K562 (cell line): Measurements from ENCODE around the gene MED15. TPM values are rescaled to one million over a fixed set of nuclear protein-coding genes. Genes with fewer than 3 reads are reported as not detected.

Source experiments
- AFF1 ChIP-seq, 2 experiments: fragments of 450-650 bp; IDR thresholded peaks; 2 replicates each; pipeline ENCODE4 v1.6.1; 2018; ENCODE audit warnings: mild to moderate bottlenecking in 2 of 2, low read depth in 1 of 2; ENCODE audit not compliant: partially characterized antibody in 2 of 2
- BRD9 ChIP-seq: fragments of 450-650 bp; IDR thresholded peaks from 2 replicates; pipeline ENCODE4 v1.6.1; 2018; ENCODE audit warnings: low read depth; ENCODE audit not compliant: partially characterized antibody
- E2F3 ChIP-seq: fragments of 250-450 bp; sonication (Bioruptor Pico); IDR thresholded peaks from 2 replicates; pipeline ENCODE4 v1.4.0; 2020; ENCODE audit warnings: mild to moderate bottlenecking
- HMGN3 ChIP-seq: IDR thresholded peaks from 2 replicates; pipeline ENCODE4 v1.6.1; 2011; ENCODE audit warnings: borderline replicate concordance, low read depth, mild to moderate bottlenecking, mixed read lengths, low read length; ENCODE audit not compliant: insufficient read length; ENCODE audit errors: extremely low read depth
- JUND ChIP-seq, 2 experiments: IDR thresholded peaks; 2 replicates in 1 of 2; 3 replicates in 1 of 2; pipeline ENCODE4 v1.6.1; 2011; ENCODE audit warnings: borderline replicate concordance in 2 of 2, low read depth in 2 of 2, low read length in 2 of 2, improper control_type of control experiment in 1 of 2, missing biosample characterization in 1 of 2, missing genetic modification characterization in 1 of 2, missing genetic modification reagents in 1 of 2
- MLLT1 ChIP-seq, 2 experiments: fragments of 450-650 bp; IDR thresholded peaks; 2 replicates each; pipeline ENCODE4 v1.6.1; 2016
- MTF1 ChIP-seq: fragments of 250-450 bp; sonication (Bioruptor Pico); IDR thresholded peaks from 2 replicates; pipeline ENCODE4 v1.9.0; 2021; ENCODE audit warnings: moderate library complexity, mild to moderate bottlenecking, inconsistent platforms, borderline replicate concordance
- SMARCB1 ChIP-seq: IDR thresholded peaks from 2 replicates; pipeline ENCODE4 v1.6.1; 2011; ENCODE audit warnings: improper control_type of control experiment, low read depth; ENCODE audit not compliant: insufficient read length
- SRSF9 ChIP-seq: fragments of 200-400 bp; formaldehyde crosslinking; IDR thresholded peaks from 2 replicates; pipeline ENCODE4 v1.6.1; 2017; ENCODE audit warnings: low read depth, low read length, borderline replicate concordance
- TFAP4 ChIP-seq: sonication (generic); formaldehyde crosslinking; IDR thresholded peaks from 2 replicates; pipeline ENCODE4 v1.8.0; 2022; ENCODE audit warnings: missing genetic modification reagents, mild to moderate bottlenecking, moderate library complexity, borderline replicate concordance
- U2AF1 ChIP-seq: fragments of 200-400 bp; formaldehyde crosslinking; optimal IDR thresholded peaks from 2 replicates; pipeline ENCODE3; 2017; ENCODE audit warnings: mild to moderate bottlenecking, low read depth, low read length, moderate library complexity
- ZNF444 ChIP-seq: fragments of 250-450 bp; sonication (Bioruptor Pico); IDR thresholded peaks from 2 replicates; pipeline ENCODE4 v1.4.0; 2020; ENCODE audit warnings: mild to moderate bottlenecking, moderate library complexity
- ZNF507 ChIP-seq: conservative IDR thresholded peaks from 2 replicates; pipeline ENCODE4 v1.6.1; 2017; ENCODE audit warnings: missing genetic modification characterization, missing compliant biosample characterization
- ZNF511 ChIP-seq: sonication (generic); formaldehyde crosslinking; IDR thresholded peaks from 2 replicates; pipeline ENCODE4 v1.8.0; 2022; ENCODE audit warnings: mild to moderate bottlenecking, missing genetic modification reagents
- ZNF639 ChIP-seq, 2 experiments: fragments of 200-800 bp in 1 of 2; sonication (Bioruptor generic) in 1 of 2; sonication (generic) in 1 of 2; formaldehyde crosslinking in 1 of 2; IDR thresholded peaks in 1 of 2; conservative IDR thresholded peaks in 1 of 2; 2 replicates each; pipeline versions ENCODE4 v1.5.0 to v1.6.1; 2016 to 2020; ENCODE audit warnings: missing compliant biosample characterization in 1 of 2, missing genetic modification characterization in 1 of 2, missing genetic modification reagents in 1 of 2
- polyA plus RNA-seq, 8 experiments: library from polyadenylated mRNA; depleted of rRNA in 4 of 8; stranded (reverse) in 5 of 8; unstranded in 3 of 8; fragments of >200 nt; fragmentation: Nextera tagmentation in 2 of 8; fragmentation: Illumina TruSeq in 1 of 8; extraction: Ambion mirVana in 2 of 8; extraction: Trizol in 1 of 8; gene quantifications; 2 replicates each; pipeline versions ENCODE4 v1.2.1 to v1.2.3, GENCODE V29; 2011 to 2014; ENCODE audit warnings: inconsistent platforms in 1 of 8, missing spikeins in 1 of 8
- total RNA-seq, 7 experiments: library from RNA; depleted of rRNA in 6 of 7; stranded (reverse); fragments of >200 nt in 6 of 7; fragmentation: Illumina TruSeq in 2 of 7; extraction: Trizol in 2 of 7; gene quantifications; 2 replicates each; pipeline versions ENCODE4 v1.2.1 to v1.2.3, GENCODE V29; 2011 to 2021; ENCODE audit warnings: low replicate concordance in 1 of 7

Gene MED15
- total and polyA plus RNA-seq, 9 of the 15 experiments (the other 6 are each of a cell fraction or from before 2014, with no cell fraction given) = 4.0 to 271 (median 60.1) TPM

- TF ChIP-seq ZNF639 (CRISPR knock-in tag; conservative IDR thresholded peaks at IDR 0.05 in 1 of 2, IDR thresholded peaks at IDR 0.05 in 1 of 2) = no peak
- no peak for TF ChIP-seq BRD9
- no peak for TF ChIP-seq SRSF9
- TF ChIP-seq TFAP4 = peak; percentile 26; the same call in 1 of the 2 replicates
- TF ChIP-seq AFF1 (IDR thresholded peaks at IDR 0.05; ENCODE audit: low read depth in 1 of 2, partially characterized antibody in 2 of 2) = no peak
- no peak for TF ChIP-seq ZNF444 (CRISPR knock-in tag)
- no peak for TF ChIP-seq JUND (IDR thresholded peaks at IDR 0.05; ENCODE audit: borderline replicate concordance, low read depth, low read length)
- no peak for TF ChIP-seq JUND (tag; IDR thresholded peaks at IDR 0.05; ENCODE audit: borderline replicate concordance, low read depth, low read length)
- no peak for TF ChIP-seq ZNF507 (tag)
- TF ChIP-seq U2AF1 = no peak
- TF ChIP-seq SMARCB1 = no peak
- TF ChIP-seq ZNF511 (CRISPR knock-in tag) = 0 out of 2 replicates have a peak, but pooled peaks have one; percentile 33
- peak; percentile 41 for TF ChIP-seq HMGN3
- no peak for TF ChIP-seq E2F3 (CRISPR knock-in tag)
- TF ChIP-seq MTF1 (CRISPR knock-in tag) = no peak
- TF ChIP-seq MLLT1 (IDR thresholded peaks at IDR 0.05) = no peak
Measured at GRCh38 chr22:20584029-20584871, 76.8 kb downstream of the MED15 start (continued).
